Loucy (cell line): ENCODE data around the gene PLXNA2.

Experiments
- CTCF ChIP-seq: fragments of 200-600 bp; sonication (generic); conservative IDR thresholded peaks from 2 replicates; pipeline ENCODE4 v1.5.1; 2014; ENCODE audit warnings: mild to moderate bottlenecking, antibody characterized with exemption, low read length
- EZH2phosphoT487 ChIP-seq: fragments of 200-600 bp; IDR thresholded peaks from 2 replicates; pipeline ENCODE4 v1.6.1; 2018; ENCODE audit warnings: antibody characterized with exemption, mild to moderate bottlenecking, moderate library complexity, borderline replicate concordance

GRCh38 chr1:208230668-208231529, 13.3 kb downstream of the PLXNA2 start:
- TF ChIP-seq EZH2phosphoT487 (no peak), CTCF (no peak)
